GM10847 (cell line): Measurements from ENCODE around the gene PCDHA5.

Source experiments
- POLR2A ChIP-seq: IDR thresholded peaks from 2 replicates; pipeline ENCODE4 v1.6.1; 2011; ENCODE audit not compliant: insufficient read length; ENCODE audit errors: extremely low read depth

Gene PCDHA5

DNA sequence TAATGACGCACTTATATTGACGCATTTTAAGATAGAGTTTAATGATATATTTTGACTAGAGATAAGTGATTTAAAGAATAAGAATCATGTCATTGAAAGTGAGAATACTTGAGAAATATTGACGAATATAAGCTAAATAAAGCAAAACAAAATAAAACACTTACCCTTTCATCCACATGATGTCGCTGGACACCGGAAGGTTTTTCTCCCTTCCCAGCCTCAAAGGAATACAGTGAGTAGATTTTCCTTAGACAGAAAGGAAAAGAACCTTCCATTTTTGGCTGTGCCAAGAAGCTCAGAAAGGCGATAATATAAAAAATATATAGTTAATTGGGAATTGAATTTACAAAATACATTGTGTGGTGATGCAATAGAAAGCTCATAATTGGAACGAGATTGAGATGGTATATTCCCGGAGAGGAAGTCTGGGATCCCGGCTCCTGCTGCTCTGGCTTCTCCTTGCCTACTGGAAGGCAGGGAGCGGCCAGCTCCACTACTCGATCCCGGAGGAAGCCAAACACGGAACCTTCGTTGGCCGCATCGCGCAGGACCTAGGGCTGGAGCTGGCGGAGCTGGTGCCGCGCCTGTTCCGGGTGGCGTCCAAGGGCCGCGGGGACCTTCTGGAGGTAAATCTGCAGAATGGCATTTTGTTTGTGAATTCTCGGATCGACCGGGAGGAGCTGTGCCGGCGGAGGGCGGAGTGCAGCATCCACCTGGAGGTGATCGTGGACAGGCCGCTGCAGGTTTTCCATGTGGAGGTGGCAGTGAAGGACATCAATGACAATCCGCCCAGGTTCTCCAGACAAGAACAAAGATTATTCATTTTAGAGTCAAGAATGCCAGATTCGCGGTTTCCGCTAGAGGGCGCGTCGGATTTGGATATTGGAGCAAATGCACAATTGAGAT is at the start of gene PCDHA5:
PCDHA5 (plus strand) TSS at position 239 of the 906 bp plus-strand sequence.
- no peak for TF ChIP-seq POLR2A

DNA sequence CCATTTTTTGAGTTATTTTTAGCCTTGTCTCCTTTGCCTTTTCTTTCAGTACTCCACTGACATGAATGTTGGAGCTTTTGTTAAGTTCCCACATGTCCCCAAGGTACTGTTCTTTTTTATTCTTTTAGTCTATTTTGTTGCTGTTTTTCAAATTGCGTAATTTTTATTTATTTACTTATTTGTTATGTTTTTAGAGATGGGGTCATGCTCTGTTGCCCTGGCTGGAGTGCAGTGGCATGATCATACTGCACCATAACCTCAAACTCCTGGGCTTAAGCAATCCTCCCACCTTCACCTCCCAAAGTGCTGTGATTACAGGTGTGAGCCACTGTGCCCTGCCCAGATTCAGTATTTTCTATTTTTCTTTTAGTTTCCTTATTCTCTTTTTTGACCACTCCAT is 40.9 kb upstream of the PCDHA5 start:
- TF ChIP-seq POLR2A: no peak

DNA sequence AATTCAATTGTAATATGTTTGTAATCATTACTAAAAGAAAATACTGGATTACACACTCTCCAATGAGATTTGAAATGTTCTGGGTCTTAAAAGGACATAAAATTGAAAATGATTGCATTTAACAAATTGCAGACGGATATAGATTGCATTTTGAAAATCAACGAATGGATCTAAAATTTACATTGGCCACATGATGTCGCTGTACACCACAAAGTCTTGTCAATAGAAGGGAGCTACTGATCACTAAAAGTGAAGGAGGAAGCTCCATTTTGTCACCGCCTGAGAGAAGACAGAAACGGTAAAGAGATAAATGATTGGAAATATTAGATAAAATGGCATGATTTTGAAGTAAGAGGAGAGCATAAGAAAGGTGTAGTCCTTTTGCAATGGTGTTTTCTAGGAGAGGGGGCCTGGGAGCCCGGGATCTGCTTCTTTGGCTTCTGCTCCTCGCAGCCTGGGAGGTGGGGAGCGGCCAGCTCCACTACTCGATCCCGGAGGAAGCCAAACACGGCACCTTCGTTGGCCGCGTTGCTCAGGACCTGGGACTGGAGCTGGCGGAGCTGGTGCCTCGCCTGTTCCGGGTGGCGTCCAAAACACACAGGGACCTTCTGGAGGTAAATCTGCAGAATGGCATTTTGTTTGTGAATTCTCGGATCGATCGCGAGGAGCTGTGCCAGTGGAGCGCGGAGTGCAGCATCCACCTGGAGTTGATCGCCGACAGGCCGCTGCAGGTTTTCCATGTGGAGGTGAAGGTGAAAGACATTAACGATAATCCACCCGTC is 35.3 kb upstream of the PCDHA5 start, which contains the start of gene PCDHA1:
PCDHA1 (plus strand) TSS at position 236 of the 782 bp plus-strand sequence.
- TF ChIP-seq POLR2A: no peak

DNA sequence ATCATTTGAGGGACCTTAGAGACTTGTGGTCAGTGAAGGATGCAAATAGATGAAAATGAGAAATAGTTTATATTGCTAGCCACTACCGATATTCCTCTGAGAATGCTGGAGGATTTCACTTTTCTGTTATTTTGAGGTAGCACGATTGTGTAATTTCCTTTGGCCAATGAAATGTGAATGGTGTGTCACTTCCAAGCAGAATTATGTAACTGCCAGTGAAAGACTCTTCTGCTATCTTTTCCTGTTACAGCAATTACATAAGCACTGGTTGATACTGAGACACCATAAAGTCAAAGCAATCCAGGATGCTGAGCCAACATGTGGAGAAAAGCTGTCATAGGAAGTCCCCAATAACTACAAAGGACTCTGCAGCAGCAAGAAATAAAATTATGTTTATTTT is 30.3 kb upstream of the PCDHA5 start:
- no peak for TF ChIP-seq POLR2A

DNA sequence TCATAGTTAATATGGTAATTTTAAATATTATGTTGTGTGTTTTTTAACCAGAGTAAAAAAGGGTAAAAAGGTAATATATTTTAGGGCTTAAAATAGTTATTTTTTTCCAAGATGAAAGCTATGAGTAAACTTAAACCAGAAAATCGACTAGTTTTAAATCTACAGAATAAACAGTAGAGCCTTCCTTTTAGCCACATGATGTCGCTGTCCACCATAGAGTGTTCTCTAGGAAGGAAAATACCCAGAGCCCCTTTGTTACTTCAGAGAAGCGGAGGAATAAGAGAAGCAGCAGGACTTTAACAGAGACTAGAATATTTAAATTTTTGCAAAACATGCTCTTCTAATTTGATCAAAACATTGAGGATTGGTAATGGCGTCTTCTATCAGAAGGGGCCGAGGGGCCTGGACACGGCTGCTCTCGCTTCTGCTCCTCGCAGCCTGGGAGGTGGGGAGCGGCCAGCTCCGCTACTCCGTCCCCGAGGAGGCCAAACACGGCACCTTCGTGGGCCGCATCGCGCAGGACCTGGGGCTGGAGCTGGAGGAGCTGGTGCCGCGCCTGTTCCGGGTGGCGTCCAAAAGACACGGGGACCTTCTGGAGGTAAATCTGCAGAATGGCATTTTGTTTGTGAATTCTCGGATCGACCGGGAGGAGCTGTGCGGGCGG is 26.7 kb upstream of the PCDHA5 start, which contains the start of gene PCDHA2:
PCDHA2 (plus strand) TSS at position 258 of the 664 bp plus-strand sequence.
- TF ChIP-seq POLR2A: no peak

DNA sequence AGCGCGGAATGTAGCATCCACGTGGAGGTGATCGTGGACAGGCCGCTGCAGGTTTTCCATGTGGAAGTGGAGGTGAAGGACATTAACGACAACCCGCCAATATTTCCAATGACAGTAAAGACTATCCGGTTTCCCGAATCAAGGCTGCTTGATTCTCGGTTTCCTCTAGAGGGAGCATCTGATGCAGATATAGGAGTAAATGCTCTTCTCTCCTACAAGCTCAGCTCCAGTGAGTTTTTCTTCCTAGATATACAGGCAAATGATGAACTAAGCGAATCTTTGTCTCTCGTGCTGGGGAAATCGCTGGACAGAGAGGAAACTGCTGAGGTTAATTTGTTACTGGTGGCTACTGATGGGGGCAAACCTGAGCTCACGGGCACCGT is 26.2 kb upstream of the PCDHA5 start:
- no peak for TF ChIP-seq POLR2A

DNA sequence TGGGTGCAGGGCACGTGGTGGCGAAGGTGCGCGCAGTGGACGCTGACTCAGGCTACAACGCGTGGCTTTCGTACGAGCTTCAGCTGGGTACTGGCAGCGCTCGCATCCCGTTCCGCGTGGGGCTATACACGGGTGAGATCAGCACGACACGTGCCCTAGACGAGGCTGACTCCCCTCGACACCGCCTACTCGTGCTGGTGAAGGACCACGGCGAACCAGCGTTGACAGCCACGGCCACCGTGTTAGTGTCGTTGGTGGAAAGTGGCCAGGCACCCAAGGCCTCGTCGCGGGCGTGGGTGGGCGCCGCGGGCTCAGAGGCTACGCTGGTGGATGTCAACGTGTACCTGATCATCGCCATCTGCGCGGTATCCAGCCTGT is 24.7 kb upstream of the PCDHA5 start:
- TF ChIP-seq POLR2A: no peak

DNA sequence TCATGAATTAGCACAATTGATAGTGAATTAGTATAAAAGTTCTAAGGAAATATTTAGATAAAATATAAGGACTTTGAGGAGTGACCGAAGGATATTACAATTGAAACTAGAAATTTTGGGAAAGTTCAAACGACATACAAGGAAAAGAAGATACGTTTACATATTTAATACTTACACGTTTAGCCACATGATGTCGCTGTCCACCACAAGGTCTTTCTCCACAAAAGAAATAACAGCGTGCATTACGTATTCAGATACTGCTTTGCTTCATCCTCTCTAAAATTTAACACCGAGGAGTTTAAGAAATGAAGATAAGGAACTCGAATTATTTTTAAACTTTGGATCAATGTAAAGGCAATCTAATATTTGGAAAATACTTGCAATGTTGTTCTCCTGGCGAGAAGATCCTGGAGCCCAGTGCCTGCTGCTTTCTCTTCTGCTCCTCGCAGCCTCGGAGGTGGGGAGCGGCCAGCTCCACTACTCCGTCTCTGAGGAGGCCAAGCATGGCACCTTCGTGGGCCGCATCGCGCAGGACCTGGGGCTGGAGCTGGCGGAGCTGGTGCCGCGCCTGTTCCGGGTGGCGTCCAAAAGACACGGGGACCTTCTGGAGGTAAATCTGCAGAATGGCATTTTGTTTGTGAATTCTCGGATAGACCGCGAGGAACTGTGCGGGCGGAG is 20.5 kb upstream of the PCDHA5 start, which contains the start of gene PCDHA3:
PCDHA3 (plus strand) TSS at position 242 of the 678 bp plus-strand sequence.
- no peak for TF ChIP-seq POLR2A

DNA sequence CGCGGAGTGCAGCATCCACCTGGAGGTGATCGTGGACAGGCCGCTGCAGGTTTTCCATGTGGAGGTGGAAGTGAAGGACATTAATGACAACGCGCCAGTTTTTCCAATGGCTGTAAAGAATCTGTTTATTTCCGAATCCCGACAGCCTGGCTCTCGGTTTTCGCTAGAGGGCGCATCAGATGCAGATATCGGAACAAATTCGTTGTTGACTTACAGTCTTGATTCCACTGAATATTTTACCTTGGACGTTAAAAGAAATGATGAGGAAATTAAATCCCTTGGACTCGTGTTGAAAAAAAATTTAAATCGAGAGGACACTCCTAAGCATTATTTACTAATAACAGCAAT is 19.9 kb upstream of the PCDHA5 start:
- no peak for TF ChIP-seq POLR2A

DNA sequence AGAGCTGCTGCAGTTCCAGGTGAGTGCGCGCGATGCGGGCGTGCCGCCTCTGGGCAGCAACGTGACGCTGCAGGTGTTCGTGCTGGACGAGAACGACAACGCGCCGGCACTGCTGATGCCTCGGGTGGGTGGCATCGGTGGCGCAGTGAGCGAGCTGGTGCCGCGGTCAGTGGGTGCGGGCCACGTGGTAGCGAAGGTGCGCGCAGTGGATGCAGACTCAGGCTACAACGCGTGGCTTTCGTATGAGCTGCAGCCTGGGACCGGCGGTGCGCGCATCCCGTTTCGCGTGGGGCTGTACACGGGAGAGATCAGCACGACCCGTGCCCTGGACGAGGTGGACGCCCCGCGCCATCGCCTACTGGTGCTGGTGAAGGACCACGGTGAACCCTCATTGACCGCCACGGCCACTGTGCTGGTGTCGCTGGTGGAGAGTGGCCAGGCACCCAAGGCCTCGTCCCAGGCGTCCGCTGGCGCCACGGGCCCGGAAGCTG is 18.6 kb upstream of the PCDHA5 start:
- TF ChIP-seq POLR2A: no peak

DNA sequence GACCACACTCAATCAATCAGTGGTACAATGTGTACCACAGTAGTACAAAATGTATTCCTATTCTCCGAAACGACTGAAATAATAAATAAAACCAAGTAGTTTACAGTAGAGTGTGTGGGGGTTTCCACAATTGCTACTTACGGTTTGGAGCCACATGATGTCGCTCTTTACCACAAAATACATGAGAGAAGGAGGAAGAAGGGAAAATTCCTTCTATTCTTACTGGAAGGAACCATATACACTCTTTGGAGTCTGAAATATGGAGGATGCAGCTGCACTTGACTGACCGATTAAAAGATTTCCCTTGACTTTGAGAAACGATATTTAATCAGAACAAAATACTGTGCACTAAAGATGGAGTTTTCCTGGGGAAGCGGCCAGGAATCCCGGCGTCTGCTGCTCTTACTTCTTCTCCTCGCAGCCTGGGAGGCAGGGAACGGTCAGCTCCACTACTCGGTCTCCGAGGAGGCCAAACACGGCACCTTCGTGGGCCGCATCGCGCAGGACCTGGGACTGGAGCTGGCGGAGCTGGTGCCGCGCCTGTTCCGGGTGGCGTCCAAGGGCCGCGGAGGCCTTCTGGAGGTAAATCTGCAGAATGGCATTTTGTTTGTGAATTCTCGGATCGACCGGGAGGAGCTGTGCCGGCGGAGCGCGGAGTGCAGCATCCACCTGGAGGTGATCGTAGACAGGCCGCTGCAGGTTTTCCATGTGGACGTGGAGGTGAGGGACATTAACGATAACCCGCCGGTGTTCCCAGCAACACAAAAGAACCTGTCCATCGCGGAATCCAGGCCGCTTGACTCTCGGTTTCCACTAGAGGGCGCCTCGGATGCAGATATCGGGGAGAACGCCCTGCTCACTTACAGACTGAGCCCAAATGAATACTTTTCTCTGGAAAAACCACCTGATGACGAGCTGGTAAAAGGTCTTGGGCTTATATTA is 14.3 kb upstream of the PCDHA5 start, which contains the start of gene PCDHA4:
PCDHA4 (plus strand) TSS at position 235 of the 942 bp plus-strand sequence.
- TF ChIP-seq POLR2A: no peak

DNA sequence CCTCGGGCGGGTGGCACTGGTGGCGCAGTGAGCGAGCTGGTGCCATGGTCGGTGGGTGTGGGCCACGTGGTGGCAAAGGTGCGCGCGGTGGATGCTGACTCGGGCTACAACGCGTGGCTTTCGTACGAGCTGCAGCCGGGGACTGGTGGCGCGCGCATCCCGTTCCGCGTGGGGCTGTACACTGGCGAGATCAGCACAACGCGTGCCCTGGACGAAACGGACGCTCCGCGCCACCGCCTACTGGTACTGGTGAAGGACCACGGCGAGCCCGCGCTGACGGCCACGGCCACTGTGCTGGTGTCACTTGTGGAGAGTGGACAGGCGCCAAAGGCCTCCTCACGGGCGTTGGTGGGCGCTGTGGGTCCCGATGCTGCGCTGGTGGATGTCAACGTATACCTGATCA is 12.5 kb upstream of the PCDHA5 start:
- TF ChIP-seq POLR2A: no peak

DNA sequence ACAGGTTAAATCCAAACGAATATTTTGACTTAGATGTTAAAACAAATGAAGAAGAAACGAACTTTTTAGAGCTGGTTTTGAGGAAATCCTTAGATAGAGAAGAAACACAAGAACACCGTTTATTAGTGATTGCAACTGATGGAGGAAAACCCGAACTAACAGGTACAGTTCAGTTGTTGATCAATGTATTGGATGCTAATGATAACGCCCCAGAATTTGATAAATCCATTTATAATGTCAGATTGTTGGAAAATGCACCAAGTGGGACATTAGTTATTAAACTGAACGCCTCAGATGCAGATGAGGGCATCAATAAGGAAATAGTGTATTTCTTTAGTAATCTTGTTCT is 842 bp downstream of the PCDHA5 start:
- TF ChIP-seq POLR2A: no peak

DNA sequence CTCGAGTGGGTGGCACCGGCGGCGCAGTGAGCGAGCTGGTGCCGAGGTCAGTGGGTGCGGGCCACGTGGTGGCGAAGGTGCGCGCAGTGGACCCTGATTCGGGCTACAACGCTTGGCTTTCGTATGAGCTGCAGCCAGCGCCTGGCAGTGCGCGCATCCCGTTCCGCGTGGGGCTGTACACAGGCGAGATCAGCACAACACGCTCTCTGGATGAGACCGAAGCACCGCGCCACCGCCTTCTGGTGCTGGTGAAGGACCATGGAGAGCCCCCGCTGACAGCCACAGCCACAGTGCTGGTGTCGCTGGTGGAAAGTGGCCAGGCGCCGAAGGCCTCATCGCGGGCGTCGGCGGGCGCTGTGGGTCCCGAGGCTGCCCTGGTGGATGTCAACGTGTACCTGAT is 2.1 kb downstream of the PCDHA5 start:
- no peak for TF ChIP-seq POLR2A

DNA sequence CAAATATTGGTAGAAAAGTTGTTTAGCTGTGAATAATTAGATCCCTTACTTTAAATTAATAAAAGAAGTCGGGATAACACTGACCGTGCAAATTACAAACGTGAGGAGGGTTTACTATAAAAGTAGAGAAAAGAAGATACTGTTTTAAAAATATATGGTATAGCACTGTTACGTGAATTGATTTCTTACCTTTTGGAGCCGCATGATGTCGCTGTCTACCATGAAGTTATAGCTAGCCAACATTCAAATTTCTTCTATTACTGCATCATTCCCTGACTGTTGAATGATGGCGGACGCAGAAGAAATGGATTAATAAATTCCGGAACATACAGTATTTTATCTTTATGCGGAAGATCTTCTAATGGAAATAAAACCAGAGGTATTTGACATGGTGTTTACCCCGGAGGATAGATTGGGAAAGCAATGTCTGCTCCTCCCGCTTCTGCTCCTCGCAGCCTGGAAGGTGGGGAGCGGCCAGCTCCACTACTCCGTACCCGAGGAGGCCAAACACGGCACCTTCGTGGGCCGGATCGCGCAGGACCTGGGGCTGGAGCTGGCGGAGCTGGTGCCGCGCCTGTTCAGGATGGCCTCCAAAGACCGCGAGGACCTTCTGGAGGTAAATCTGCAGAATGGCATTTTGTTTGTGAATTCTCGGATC is 6.4 kb downstream of the PCDHA5 start, which contains the start of gene PCDHA6:
PCDHA6 (plus strand) TSS at position 257 of the 658 bp plus-strand sequence; CDS start at position 389, 132 bp downstream.
- TF ChIP-seq POLR2A: no peak
